Measurements from ENCODE around the gene ORC5. TPM values are rescaled to one million over a fixed set of nuclear protein-coding genes. Genes with fewer than 3 reads are reported as not detected.

The ORC5 gene
- polyA plus RNA-seq, 4 donors: 25.3 to 28.5 (median 28.0) TPM

GRCh38 chr7:104133238-104133637, 74.6 kb downstream of the ORC5 start:
- DNase-seq (ENCODE audit: low read depth in 4 of 4, low spot score in 3 of 4): no peak

DNA sequence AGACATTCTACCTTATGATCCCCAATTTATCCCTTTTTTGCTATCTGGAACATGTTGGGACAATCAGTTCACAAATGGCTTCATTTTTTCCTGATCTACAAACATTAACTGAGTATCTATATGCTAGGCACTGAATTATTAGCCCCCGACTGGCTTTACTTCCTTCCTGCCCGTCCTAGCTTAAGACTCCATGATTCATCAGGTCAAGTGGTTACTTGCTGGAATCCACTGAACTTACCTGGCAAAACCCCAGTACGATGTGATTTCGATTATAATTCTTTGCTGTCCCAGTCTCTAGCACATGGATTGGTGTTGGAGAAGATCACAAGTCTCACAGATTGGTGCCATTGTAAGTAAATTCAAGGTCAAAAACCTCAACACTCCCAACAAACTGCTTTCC, 77.1 kb downstream of the ORC5 start:
- DNase-seq (ENCODE audit: low read depth in 4 of 4, low spot score in 3 of 4): no peak

DNA sequence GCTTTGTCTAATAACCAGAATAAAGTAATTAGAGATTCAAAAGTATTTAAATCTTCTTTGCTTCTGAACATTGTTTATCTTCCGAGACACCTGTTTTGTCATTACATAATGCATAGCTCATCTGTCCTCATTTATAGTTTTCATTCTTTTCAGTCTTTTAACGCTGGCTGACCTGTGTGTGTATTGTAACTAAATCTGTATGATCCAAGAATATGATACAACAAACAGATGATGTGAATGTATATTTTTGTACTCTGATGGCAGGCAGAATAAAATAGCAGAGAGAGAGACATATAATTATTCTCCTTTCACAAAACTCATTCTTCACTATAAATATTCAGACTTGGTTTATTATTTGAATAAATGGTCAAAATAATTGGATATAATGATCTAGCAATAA, 80.6 kb downstream of the ORC5 start:
- no peak for DNase-seq (ENCODE audit: low read depth in 4 of 4, low spot score in 3 of 4)

DNA sequence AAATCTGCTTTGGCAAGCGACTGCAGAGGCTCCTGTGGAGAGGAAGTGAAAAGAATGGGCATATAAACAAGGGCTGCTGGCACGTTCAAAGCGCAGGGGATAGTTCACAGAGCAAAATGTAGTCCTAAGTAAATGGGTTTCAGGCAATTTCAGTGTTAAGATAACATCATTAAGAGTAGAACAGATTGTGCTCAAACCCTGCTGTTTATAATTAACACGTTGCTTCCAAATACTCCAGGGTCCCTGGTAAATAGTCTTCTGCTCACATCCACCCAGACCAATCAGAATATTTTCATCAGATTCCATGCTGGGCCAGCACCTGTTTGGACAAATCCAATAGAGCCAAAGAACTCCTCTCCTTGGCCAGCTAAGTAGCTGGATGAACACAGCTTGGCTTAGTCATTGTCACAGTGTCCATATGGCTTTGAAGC, 81.4 kb downstream of the ORC5 start:
- no peak for DNase-seq (ENCODE audit: low read depth in 4 of 4, low spot score in 3 of 4)

GRCh38 chr7:104124893-104125477, 82.8 kb downstream of the ORC5 start:
- DNase-seq (ENCODE audit: low read depth in 4 of 4, low spot score in 3 of 4): no peak

GRCh38 chr7:104124469-104124868, 83.3 kb downstream of the ORC5 start:
- DNase-seq (ENCODE audit: low read depth in 4 of 4, low spot score in 3 of 4): no peak

DNA sequence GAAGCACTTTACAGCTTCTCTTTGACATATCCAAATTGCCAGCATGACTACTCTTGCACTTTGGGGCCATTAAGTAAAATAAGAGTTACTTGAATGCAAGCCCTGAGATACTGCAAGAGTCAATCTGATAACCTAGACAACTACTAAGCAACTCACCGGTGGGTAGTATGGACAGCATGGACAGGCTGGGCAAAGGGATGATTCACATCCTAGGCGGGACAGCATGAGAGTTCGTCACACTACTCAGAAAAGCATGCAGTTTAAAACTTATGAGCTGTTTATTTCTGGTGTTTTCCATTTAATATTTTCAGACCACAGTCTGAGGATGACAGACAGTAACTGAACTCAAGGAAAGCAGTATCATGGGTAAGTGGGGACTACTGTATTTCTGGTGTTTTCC, 84.0 kb downstream of the ORC5 start:
- DNase-seq (ENCODE audit: low read depth in 4 of 4, low spot score in 3 of 4): no peak

GRCh38 chr7:104113788-104114187, 94.0 kb downstream of the ORC5 start:
- no peak for DNase-seq (ENCODE audit: low read depth in 4 of 4, low spot score in 3 of 4)

DNA sequence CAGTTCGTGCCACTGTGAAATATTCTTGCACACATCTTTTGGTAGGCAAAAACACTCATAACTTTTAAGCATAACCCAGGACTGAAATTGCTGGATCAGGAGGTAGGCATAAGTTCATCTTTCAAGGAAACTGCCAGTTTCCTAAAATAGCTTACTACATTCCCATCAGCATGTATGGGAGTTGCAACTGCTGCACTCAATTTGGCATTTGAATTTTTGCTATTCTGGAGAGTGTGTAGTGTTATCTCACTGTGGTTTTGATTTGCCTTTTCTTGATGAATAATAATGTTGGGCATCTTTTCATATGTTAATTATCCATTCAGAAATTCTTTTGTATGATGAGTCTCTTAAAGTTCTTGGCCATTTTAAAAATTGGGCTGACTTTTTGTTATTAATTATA, 95.2 kb downstream of the ORC5 start:
- DNase-seq (ENCODE audit: low read depth in 4 of 4, low spot score in 3 of 4): no peak

DNA sequence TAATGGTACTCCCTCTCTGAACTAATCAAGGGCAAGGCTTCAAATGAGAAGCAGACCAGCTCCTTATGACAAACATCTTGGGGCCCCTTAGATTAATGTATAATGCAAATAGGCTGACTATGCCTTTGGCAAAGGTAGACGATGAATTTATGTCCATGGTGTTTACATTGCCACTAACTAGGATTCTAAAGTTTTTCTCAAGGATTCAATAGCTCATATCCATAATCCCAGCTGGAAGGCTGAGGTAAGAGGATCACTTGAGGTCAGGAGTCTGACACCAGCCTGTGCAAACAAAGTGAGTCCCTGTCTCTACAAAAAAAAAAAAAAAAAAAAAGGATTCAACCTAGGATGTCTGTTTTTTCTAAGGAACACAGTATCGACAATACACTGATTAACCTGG, 96.5 kb downstream of the ORC5 start:
- no peak for DNase-seq (ENCODE audit: low read depth in 4 of 4, low spot score in 3 of 4)

- DNase-seq (ENCODE audit: low read depth in 4 of 4, low spot score in 3 of 4): no peak
These were observed 101.5 kb downstream of the ORC5 start for GRCh38 chr7:104106108-104106905.

DNA sequence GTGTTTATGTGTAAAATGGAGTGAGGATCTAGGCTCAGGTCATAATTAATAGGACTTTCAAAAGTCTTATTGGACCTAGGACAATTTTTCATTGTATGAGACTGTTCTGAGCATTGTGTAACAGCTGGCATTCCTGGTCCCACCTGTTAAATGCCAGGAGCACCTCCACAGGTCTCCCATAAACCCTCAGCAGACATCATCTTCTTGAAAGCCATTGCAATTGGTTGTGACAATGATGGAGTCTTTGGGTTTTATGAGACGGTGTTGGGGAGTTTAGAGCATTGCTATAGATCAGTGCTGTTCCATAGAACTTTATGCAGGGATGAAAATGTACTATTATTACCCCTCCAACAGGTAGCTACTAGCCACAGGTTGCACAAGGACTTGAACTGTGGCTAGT, 108.9 kb downstream of the ORC5 start:
- no peak for DNase-seq (ENCODE audit: low read depth in 4 of 4, low spot score in 3 of 4)

DNA sequence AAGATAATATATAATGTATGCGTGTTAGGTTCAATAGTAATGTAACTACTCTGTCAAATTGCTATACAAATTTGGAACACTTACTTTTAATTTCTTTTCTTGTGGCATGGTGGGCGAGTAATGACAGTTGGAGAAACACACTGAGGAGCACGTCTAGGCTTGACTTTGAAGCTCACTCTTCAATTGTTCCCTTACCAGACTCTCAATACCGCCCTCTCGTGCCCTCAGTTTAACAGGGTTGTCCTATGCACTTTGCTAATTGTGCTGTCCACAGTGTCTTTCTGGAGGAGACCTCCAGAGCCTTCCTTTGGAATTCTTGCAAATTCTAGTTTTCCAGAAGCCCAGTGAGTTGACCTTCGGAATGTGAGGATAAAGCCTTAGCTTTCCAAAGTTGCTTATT, 111.1 kb downstream of the ORC5 start:
- no peak for DNase-seq (ENCODE audit: low read depth in 4 of 4, low spot score in 3 of 4)

DNA sequence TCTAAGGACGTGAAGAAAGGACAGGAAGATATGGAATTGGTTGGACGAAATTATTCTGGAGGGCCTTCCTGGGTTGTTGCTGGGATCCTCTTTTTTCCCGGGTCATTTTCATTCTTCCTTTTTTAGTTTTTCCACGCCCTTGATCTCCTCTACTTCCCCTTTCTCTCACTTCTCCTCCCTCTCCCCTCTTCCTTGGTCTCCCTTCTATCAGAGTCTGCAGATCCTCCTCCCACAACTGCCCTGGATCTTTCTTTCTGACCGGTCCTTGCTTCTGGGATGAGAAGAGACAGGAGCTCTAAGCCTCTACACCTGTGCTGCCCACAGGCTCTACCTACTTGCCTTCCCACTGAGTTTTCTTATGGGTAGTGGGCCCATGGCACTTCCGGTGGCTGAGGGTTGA, 114.7 kb downstream of the ORC5 start:
- no peak for DNase-seq (ENCODE audit: low read depth in 4 of 4, low spot score in 3 of 4)

DNA sequence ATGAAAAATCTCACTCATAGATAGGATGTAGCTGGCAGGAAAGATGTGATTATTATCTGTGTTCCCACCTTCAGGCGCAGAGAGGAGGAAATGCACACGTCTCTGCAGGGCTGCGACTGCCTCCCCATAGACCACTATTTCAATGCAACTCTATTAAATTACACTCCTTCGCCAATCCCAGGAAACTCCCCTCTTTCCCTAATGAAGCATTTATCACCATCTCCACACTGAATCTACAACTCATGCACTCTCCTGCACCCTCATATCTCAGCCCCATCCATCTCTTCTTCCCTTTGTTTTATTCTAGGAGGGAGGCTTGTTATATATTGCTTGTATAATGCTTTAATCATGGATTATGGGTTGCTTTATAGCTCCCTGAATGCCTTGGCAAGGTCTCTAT, 116.6 kb downstream of the ORC5 start:
- no peak for DNase-seq (ENCODE audit: low read depth in 4 of 4, low spot score in 3 of 4)

GRCh38 chr7:104089612-104090011, 118.2 kb downstream of the ORC5 start:
- DNase-seq (ENCODE audit: low read depth in 4 of 4, low spot score in 3 of 4): no peak

- DNase-seq (ENCODE audit: low read depth in 4 of 4, low spot score in 3 of 4): no peak
These were observed 118.8 kb downstream of the ORC5 start for GRCh38 chr7:104089061-104089460.

Other genes starting within 250 kb of the ORC5 start
- gene RELN, start 218.4 kb downstream of the ORC5 start, polyA plus RNA-seq (ENCODE audit: insufficient read length in 4 of 4): 10 to 100 TPM; 12.9 to 24.5 (median 18.7) TPM
- 1 to 10 TPM; 5.6 to 7.9 (median 7.0) TPM for gene LHFPL3, start 120.6 kb upstream of the ORC5 start, polyA plus RNA-seq (ENCODE audit: insufficient read length in 4 of 4)

Measured in right renal pelvis (tissue), 4 donors.